CD4-positive, alpha-beta T cell treated with Interleukin-4 for 1 hour (primary cell): ENCODE results near the gene HOXC11.

Experiments used
- DNase-seq, 2 donors: peaks; one replicate each; pipeline ENCODE4 v3.0.0-alpha.2; 2020 to 2022

Gene HOXC11

DNA sequence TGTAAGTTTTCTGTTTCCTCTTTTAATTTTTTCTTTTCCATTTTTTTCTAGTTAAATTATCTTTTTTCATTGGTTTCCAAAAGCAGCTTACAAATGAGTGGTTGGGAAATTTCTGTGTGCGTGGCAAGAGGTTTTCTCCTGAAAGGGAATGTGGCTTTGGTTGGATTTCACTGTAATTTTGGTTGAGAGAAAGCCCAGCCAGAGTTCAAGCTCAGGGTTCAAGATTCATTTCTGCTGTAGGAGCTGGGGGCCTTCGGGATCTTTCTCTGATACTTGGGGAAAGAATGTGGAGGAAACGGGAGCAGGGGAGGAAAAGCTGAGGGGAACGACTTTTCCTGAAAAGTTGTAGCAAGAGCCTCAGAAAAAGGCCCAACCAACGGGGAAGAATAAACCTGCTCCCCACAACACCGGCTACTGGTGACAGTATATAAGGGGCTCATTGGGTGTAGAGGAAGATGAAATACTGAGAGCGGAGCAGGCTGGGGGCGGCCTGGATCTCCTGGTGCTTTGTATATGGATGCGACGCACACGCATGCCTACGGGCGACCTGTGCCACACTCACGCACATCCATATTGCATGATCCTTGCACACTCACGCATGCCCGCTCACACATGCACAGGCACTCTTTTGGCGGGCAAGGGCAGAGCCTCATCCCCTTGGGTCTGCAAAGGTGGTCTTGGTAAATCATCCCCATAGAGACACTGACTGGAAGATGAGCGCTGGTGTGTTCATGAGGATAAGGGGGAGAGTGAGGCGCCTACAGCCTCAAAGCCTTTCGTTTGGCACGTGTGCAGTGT lies 14.0 kb downstream of the HOXC11 start:
- DNase-seq = no peak

DNA sequence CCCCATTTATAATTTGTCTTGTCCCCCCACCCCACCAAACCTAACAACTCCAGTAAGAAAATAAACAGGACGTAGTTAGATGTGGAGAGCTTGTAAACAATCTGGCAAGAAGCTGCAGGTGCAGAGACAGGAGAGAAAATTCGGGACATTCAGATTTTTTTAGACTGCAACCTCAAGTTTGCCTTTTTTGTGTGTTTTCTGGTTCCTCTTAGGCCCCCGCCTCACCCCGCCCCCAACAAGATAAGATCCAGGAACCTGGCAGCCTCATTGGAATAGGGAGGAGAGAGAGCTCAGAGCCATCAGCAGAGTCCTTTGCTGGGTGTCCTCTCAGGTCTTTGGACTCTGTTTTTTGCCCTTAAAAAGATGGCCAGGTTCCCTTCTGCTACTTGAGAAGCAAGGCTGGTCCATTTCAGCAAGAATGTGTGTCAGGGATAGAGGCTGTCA lies 14.9 kb downstream of the HOXC11 start:
- DNase-seq = no peak

- no peak for DNase-seq
Observed at GRCh38 chr12:53988541-53989226, 15.8 kb downstream of the HOXC11 start.

- DNase-seq = peak in 1 of 2 donors; percentile 27
Observed at GRCh38 chr12:53989227-53990113, 16.5 kb downstream of the HOXC11 start.

- DNase-seq = no peak
Observed at GRCh38 chr12:53990311-53991076, 17.6 kb downstream of the HOXC11 start.

- no peak for DNase-seq
Observed at GRCh38 chr12:53991077-53991460, 18.1 kb downstream of the HOXC11 start.

GRCh38 chr12:53992377-53992889 lies 19.5 kb downstream of the HOXC11 start:
- DNase-seq = no peak

GRCh38 chr12:53993162-53994008 lies 20.5 kb downstream of the HOXC11 start:
- no peak for DNase-seq

- no peak for DNase-seq
Observed at GRCh38 chr12:53994009-53994263, 21.0 kb downstream of the HOXC11 start.

DNA sequence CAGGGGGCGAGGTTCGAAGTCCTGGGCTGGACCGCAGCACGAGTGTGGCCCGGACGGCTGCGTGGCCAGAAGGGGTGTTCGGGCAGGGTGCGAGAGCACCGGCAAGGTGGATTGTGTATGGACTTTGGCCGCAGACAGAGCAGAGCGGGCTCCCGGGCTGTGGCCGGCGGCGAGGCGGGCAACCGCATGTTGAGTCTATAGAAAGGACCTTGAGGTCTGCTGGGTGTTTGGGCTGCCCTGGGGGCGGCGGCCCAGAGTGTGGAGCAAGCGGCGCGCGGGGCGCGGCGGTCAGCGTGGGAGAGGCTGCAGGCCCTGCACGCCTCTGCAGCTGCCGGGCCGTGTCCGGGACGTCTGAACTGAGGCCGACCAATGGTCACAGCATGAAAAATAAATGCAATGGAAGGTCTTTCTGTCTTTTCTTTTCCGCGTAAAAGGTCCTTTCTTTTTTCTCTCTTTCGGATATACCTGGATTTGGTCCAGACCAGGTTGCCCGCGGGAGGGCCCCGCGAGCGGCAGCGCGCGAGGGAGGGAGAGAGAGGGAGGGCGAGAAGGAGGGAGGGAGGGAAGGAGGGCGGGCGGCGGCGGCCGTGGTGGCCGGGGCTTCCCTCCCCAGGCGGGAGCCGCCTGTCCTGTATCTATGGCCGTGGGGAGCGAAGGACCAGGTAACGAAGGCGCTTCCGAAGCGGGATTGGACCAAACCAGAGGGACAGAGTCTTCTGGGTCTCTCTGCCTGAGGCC lies 21.5 kb downstream of the HOXC11 start:
- no peak for DNase-seq

DNA sequence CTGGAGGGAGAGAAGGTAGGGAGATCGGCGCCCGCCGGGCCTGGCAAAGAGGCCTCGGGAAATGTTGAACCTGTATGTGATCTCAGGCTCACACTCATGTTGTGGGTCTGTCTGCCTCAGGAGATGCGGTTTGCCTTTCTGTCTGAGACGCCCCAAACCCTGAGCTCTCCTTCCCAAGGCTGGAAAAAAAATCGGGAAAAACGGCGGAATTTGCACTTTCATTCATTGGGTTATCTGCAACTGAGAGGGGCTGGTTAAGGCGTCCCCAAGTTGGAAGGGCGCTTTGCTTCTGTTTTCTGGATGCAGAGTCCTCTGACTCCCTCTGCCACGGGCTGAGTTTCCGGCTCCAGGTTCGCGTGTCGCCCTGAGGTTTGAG lies 22.1 kb downstream of the HOXC11 start:
- DNase-seq = no peak

DNA sequence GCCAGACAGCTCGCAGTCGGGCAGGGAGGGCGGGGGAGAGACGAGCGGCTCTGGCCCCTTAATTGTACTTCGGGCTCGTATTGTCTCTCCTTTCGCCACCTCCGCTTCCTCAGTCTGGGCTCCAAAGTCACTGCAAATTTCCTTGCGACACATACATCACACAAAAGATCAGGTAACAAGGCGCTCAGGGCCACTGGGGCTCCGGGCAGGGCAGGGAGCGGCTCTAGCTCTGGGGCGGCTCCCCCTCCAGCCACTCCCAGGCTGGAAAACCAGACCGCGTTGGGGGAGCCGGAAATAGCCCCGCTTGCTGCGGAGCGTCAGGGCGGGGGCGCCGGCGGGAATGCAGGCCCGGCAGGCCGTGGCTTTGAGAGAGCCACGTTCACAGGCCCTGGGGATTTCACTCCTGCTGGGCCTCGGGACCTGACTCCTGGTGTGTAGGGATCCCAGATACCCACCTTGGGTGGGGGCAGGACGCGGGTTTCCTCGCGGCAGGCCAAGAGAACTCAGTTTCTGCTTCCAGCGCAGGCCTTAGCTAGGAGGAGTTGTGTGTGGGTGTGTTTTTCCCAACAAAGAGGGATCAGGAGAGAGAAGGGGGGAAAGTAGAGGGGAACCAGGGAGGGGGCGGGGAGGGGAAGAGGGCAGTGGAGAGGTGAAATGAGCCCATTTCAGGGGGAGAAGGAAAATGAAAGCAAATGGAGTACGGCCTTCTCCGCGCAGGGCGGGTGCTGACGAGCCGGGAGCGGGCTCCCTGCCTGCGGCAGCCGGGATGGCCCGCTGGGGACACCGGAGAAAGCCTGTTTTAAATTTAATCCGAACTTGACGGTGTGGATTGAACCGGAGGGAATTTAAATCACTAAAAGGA lies 22.7 kb downstream of the HOXC11 start:
- no peak for DNase-seq

- DNase-seq = no peak
Observed at GRCh38 chr12:53996240-53997203, 23.6 kb downstream of the HOXC11 start.

- no peak for DNase-seq
Observed at GRCh38 chr12:53997204-53998109, 24.5 kb downstream of the HOXC11 start.

DNA sequence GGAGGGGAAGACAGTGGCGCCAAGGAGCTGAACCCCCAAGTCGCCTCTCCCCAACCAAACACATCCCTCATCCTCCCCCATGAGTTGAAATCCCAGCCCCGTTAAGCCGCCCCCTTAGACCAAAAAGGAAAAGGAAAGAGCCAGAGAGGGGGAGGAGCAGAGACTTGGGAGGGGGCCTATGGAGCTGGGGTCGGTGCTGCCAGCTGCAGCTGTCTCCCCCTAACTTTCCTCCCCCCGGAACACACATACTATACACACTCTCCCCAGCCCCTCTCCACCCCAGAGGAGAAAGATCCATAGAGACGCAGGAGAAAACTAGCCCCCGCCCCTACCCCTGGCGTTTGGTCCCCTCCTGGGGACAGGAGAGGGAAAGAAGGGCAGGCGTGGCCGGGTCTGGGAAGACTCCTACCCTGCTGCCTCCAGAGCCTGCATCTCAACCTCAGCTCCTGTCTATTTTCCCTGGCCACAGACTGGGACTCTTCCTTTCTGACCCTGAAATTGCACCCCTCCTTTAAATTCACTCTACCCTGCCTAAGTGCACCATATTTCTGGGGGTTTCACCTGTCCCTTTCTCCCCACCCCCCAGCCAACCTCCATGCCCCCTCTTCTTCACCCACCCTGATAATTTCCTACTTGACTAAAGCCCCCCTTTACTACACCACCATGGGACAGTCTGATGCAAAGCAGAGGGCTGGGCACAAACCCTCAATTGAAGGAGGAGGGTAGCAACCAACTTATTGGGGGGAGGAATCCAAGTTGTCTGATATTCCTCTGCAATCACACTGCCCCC lies 25.4 kb downstream of the HOXC11 start:
- DNase-seq = no peak

DNA sequence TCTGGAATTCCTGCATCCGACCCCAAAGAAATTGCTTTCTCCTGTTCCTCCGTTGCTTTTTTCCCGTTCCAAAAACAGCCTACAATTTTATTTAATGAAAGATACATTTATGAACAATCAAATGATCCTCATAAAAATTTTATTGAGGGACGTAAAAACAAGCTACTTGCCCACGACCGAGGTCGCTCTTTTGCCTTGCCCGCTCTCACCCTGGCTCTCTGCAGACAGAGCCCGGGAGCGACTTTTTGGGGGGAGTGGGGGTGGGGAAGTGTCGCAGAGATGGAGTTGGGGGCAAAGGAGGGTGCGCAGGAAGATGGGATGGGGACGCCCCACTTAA lies 25.9 kb downstream of the HOXC11 start:
- no peak for DNase-seq

GRCh38 chr12:53999559-54000115 lies 26.7 kb downstream of the HOXC11 start:
- DNase-seq = no peak
